NT2/D1 (cell line): ENCODE measurements around the gene GLG1.

Source experiments
- YY1 ChIP-seq: IDR thresholded peaks from 2 replicates; pipeline ENCODE4 v1.6.1; 2011; ENCODE audit not compliant: insufficient read length, insufficient read depth
- ZNF274 ChIP-seq: IDR thresholded peaks from 2 replicates; pipeline ENCODE4 v1.6.1; 2011; ENCODE audit warnings: mild to moderate bottlenecking, low read depth, low read length

GRCh38 chr16:74608381-74608780 is 1.5 kb upstream of the GLG1 start:
- no peak for TF ChIP-seq YY1
- TF ChIP-seq ZNF274, result no peak
